Naive B cell (primary cell): ENCODE results near the gene SH3BP1. TPM values are rescaled to one million over a fixed set of nuclear protein-coding genes. Genes with fewer than 3 reads are reported as not detected.

Experiments used
- ATAC-seq, 2 donors: fragments of 150-1000 bp; cut with Tn5 transposase; 2 replicates each; pipeline ENCODE4 v1.10.0; 2021; ENCODE audit warnings: low read depth in 2 of 2, mild to moderate bottlenecking in 2 of 2, moderate library complexity in 2 of 2
- DNase-seq: peaks from one replicate; pipeline ENCODE4 v3.0.0; 2022
- H3K27ac Mint-ChIP-seq, 6 donors: one replicate each; pipeline ENCODE4 v1.8.0; 2020 to 2022; ENCODE audit warnings: mild to moderate bottlenecking in 6 of 6, mixed read lengths in 6 of 6, moderate library complexity in 5 of 6, inconsistent platforms in 2 of 6
- H3K27me3 Mint-ChIP-seq, 3 donors: one replicate each; pipeline ENCODE4 v1.8.0; 2021 to 2022; ENCODE audit warnings: mixed read lengths in 3 of 3, mild to moderate bottlenecking in 1 of 3
- H3K36me3 Mint-ChIP-seq, 2 donors: one replicate each; pipeline ENCODE4 v1.8.0; 2020 to 2022; ENCODE audit warnings: mixed read lengths in 2 of 2, inconsistent platforms in 1 of 2, mild to moderate bottlenecking in 1 of 2
- H3K4me1 Mint-ChIP-seq, 3 donors: one replicate each; pipeline ENCODE4 v1.8.0; 2020 to 2022; ENCODE audit warnings: mixed read lengths in 3 of 3, inconsistent platforms in 1 of 3, mild to moderate bottlenecking in 1 of 3, moderate library complexity in 1 of 3
- H3K4me3 Mint-ChIP-seq, 8 donors: one replicate each; pipeline ENCODE4 v1.8.0; 2020 to 2022; ENCODE audit warnings: mild to moderate bottlenecking in 8 of 8, mixed read lengths in 8 of 8, moderate library complexity in 8 of 8, inconsistent platforms in 2 of 8
- H3K9me3 Mint-ChIP-seq, 7 donors: one replicate each; pipeline ENCODE4 v1.8.0; 2020 to 2022; ENCODE audit warnings: mixed read lengths in 7 of 7, mild to moderate bottlenecking in 5 of 7, inconsistent platforms in 2 of 7, moderate library complexity in 1 of 7
- polyA plus RNA-seq, 6 donors: library from polyadenylated mRNA; unstranded; fragments of 300-500 nt; fragmentation: Illumina TruSeq; gene quantifications; one replicate each; pipeline ENCODE4 v1.2.3, GENCODE V29; 2021; ENCODE audit warnings: low read depth in 6 of 6

Gene SH3BP1
- polyA plus RNA-seq, 6 donors from 2014 or later, result 2.7 to 8.0 (median 3.2) TPM

DNA sequence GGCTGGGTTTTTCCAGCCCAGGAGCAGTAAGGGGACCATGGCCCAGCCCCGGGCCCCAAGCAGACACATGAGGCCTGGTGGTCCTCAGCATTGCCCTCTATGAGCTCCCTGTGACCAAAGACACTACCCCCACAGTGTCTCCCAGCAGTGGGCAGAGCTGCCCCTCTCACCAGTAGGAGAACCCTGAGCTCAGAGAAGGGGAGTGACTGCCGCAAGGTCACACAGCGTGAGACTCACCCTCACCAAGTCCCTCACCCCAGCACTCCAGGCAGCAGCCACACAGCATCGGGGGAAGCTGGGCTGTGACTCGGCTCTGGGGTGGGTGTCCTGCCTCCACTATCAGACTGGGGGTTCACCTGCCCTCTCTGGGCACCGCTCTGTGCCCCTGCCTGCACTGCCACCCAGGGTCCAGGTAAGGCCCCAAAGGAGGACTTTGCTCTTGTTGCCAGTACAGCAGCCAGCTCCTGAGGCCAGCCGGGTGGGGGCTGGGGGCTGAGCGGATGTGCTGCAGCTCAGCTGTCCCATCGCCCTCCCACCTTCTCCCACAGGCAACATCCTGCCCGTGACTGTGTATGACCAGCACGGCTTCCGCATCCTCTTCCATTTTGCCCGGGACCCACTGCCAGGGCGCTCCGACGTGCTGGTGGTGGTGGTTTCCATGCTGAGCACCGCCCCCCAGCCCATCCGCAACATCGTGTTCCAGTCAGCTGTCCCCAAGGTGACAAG, 7.9 kb upstream of the SH3BP1 start:
- Mint-ChIP-seq H3K4me3 (peak overlapping the region in 2 of 8 donors; percentile 50 to 80), H3K36me3 (no peaks in the 10 kb centered on the region), H3K27me3 (no peaks in the 10 kb centered on the region), H3K4me1 (peaks cover 39 to 64% (median 61%) of the 10 kb centered on the region in 3 donors), H3K27ac (peak overlapping the region in 5 of 6 donors; percentile 47 to 91 (median 80)), H3K9me3 (no peaks in the 10 kb centered on the region)
- no peak for DNase-seq
- no peak for ATAC-seq

GRCh38 chr22:37632174-37633088, 7.0 kb upstream of the SH3BP1 start:
- DNase-seq, result no peak
- Mint-ChIP-seq H3K9me3 (no peaks in the 10 kb centered on the region), H3K27me3 (no peaks in the 10 kb centered on the region), H3K4me1 (peaks cover 32 to 64% (median 61%) of the 10 kb centered on the region in 3 donors), H3K27ac (peak overlapping the region; percentile 85 to 97 (median 94)), H3K36me3 (no peaks in the 10 kb centered on the region), H3K4me3 (peak overlapping the region in 5 of 8 donors; percentile 74 to 80 (median 78))
- no peak for ATAC-seq

DNA sequence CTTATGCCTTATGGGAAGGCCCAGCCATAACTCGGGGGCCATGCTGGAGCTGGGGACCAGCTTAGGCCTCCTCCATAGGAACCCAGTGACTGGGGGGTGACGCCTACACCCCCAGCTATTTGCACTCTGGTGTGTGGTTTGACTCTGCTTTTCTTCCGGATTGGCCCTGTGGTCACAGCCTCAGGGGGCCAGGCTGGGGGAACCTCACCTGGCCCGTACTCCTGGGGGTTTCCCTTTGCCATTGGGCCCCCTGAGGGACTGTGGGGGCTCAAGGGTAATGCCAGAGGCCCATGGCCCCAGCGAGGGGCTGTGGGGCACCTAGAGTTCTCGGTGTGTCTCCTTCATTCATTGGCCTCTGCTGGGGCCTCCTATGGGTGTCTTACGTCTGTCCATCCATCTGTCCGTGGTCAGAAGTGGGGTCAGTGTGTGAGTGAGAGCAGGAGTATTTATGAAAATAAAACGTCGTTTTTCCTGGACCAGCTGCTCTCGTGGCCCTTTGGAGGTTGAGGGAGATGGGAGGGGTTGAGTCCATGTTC, 6.3 kb upstream of the SH3BP1 start:
- peak overlapping the region; percentile 85 to 97 (median 94) for H3K27ac Mint-ChIP-seq
- ATAC-seq (peak; percentile 42 to 53), DNase-seq (peak; percentile 53)
- peak overlapping the region; percentile 67 to 84 (median 78) for H3K4me3 Mint-ChIP-seq
- no peaks in the 10 kb centered on the region for H3K36me3 Mint-ChIP-seq
- no peaks in the 10 kb centered on the region for H3K9me3 Mint-ChIP-seq
- H3K4me1 Mint-ChIP-seq, result peaks cover 37 to 64% (median 61%) of the 10 kb centered on the region in 3 donors
- H3K27me3 Mint-ChIP-seq, result no peaks in the 10 kb centered on the region

- Mint-ChIP-seq H3K4me3 (peak overlapping the region; percentile 67 to 91 (median 82)), H3K9me3 (no peaks in the 10 kb centered on the region), H3K4me1 (peaks cover 41 to 64% (median 62%) of the 10 kb centered on the region in 3 donors), H3K27ac (peak overlapping the region; percentile 85 to 97 (median 94)), H3K36me3 (no peaks in the 10 kb centered on the region), H3K27me3 (no peaks in the 10 kb centered on the region)
- ATAC-seq (peak; percentile 88 to 91), DNase-seq (peak; percentile 72)
Observed at GRCh38 chr22:37633625-37634416, 5.6 kb upstream of the SH3BP1 start.

GRCh38 chr22:37634417-37634924, 5.0 kb upstream of the SH3BP1 start:
- Mint-ChIP-seq H3K4me3 (peak overlapping the region; percentile 67 to 91 (median 82)), H3K36me3 (no peaks in the 10 kb centered on the region), H3K27me3 (no peaks in the 10 kb centered on the region), H3K27ac (peak overlapping the region; percentile 83 to 97 (median 91)), H3K4me1 (peaks cover 39 to 65% (median 65%) of the 10 kb centered on the region in 3 donors), H3K9me3 (no peaks in the 10 kb centered on the region)
- no peak for ATAC-seq
- no peak for DNase-seq

DNA sequence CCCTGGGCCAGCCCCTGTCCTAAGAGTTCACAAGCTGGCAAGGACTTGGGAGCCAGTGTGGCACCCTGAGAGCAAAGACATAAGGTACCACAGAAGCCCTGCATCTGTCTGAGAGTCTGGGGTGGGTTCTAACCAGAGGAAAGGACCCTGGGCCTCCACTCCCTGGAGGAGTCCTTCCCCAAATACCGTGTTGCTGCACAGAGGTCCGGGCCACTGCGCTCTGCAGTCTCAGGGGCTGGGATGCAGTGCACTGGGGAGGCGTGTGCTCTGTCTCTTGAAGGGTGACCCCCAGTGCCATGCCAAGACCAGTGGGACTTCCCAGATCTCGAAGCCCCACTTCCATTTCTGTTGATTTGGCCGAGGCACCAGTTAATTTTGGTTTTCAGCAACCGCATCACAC, 4.3 kb upstream of the SH3BP1 start:
- Mint-ChIP-seq H3K9me3 (no peaks in the 10 kb centered on the region), H3K4me1 (peaks cover 41 to 68% (median 62%) of the 10 kb centered on the region in 3 donors), H3K27me3 (no peaks in the 10 kb centered on the region), H3K27ac (peak overlapping the region in 3 of 6 donors; percentile 75 to 97 (median 93)), H3K36me3 (no peaks in the 10 kb centered on the region), H3K4me3 (peak overlapping the region in 1 of 8 donors; percentile 78)
- no peak for ATAC-seq
- no peak for DNase-seq

GRCh38 chr22:37636186-37636948, 3.1 kb upstream of the SH3BP1 start:
- ATAC-seq (no peak), DNase-seq (no peak)
- peak overlapping the region in 5 of 8 donors; percentile 32 to 64 (median 37) for H3K4me3 Mint-ChIP-seq
- no peaks in the 10 kb centered on the region for H3K36me3 Mint-ChIP-seq
- H3K4me1 Mint-ChIP-seq, result peaks cover 43 to 72% (median 67%) of the 10 kb centered on the region in 3 donors
- H3K9me3 Mint-ChIP-seq, result no peaks in the 10 kb centered on the region
- H3K27ac Mint-ChIP-seq, result peak overlapping the region in 5 of 6 donors; percentile 32 to 83 (median 63)
- H3K27me3 Mint-ChIP-seq, result no peaks in the 10 kb centered on the region

GRCh38 chr22:37636949-37637273, 2.6 kb upstream of the SH3BP1 start:
- Mint-ChIP-seq H3K4me3 (peak overlapping the region in 1 of 8 donors; percentile 53), H3K36me3 (no peaks in the 10 kb centered on the region), H3K27ac (peak overlapping the region in 3 of 6 donors; percentile 2 to 82 (median 30)), H3K4me1 (peaks cover 43 to 70% (median 64%) of the 10 kb centered on the region in 3 donors), H3K27me3 (no peaks in the 10 kb centered on the region), H3K9me3 (no peaks in the 10 kb centered on the region)
- no peak for ATAC-seq
- DNase-seq, result no peak

- DNase-seq, result no peak
- Mint-ChIP-seq H3K4me1 (peaks cover 42 to 68% (median 67%) of the 10 kb centered on the region in 3 donors), H3K27ac (peak overlapping the region; percentile 7 to 97 (median 92)), H3K4me3 (peak overlapping the region; percentile 87 to 97 (median 92)), H3K9me3 (no peaks in the 10 kb centered on the region), H3K27me3 (no peaks in the 10 kb centered on the region), H3K36me3 (no peaks in the 10 kb centered on the region)
- ATAC-seq, result peak in 1 of 2 donors; percentile 9
Observed at GRCh38 chr22:37638391-37639069, 939 bp upstream of the SH3BP1 start.

DNA sequence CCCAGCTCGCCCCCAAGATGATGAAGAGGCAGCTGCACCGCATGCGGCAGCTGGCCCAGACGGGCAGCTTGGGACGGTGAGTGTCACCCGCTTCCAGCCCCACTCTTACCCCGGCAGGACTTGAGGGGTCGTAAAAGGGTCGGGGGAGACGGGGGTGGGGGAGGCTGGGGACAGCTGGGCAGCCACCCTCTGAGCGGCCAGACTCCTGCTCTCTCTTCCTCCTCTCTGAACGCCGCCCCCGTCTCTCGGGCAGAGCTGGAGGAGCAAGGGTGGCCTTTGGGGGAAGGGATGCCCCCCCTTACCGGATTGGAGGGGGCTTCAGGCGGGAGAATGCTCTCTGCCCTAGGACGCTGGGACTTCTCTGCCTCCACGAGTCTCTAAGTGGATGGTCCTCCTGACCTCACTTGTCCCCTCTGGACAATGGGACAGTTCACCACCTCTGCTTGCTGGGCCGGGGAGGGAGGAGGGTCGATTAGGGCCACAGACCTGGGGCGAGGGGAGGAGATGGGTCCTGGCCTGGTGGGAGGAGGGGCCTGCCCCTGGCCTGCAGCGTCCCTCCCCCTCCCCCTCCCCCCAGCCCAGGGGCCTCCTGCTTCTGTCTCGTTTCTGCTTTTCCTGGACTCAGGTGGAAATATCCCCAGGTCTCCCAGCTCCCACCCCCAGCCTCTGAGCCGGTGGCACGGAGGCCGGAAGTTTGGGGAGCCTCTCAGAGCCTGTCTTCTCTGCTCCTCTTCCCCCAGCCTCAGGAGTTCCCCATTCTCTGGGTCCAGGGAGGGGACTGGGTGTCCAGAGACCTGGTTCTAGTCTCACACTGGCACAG, 512 bp downstream of the SH3BP1 start:
- ATAC-seq (peak in 1 of 2 donors; percentile 20), DNase-seq (no peak)
- Mint-ChIP-seq H3K4me3 (peak overlapping the region; percentile 91 to 99 (median 94)), H3K9me3 (no peaks in the 10 kb centered on the region), H3K27ac (peak overlapping the region; percentile 14 to 98 (median 94)), H3K36me3 (no peaks in the 10 kb centered on the region), H3K27me3 (no peaks in the 10 kb centered on the region), H3K4me1 (peaks cover 34 to 59% (median 57%) of the 10 kb centered on the region in 3 donors)
